COLO668 (cell line): ENCODE data around the gene SYTL3.
A peak's percentile ranks its signal among the peaks of the same experiment; 100 is the strongest.
"Not testable (repeated sequence)": the region's sequence is repeated elsewhere in the genome, so short reads cannot be mapped to it uniquely, and the experiment has no call there.

ENCODE experiments used
- DNase-seq: peaks from one replicate; lab custom pipeline; 2025; ENCODE audit not compliant: unreplicated experiment; lab: John Stamatoyannopoulos, UW

The SYTL3 gene

DNA sequence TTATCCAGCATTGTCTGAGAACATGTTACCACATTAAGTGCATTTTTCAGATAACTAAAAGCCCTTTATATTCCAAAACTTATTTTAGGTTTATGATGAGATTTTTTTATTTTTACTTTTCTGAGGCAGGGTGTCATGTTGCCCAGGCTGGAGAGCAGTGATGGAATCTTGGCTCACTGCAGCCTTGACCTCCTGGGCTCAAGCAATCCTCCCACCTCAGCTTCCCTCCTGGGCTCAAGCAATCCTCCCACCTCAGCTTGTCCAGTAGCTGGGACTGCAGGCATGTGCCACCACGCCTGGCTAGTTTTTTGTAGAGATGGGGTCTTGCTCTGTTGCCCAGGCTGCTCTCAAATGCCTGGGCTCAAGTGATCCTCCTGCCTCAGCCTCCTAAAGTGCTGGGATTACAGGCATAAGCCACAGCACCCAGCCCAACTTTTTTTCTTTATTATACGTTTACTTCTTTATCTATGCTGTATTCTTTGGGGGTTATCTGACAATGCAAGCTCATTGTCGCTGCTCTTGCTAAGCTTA, 11.5 kb upstream of the SYTL3 start:
- DNase-seq, result no peak

DNA sequence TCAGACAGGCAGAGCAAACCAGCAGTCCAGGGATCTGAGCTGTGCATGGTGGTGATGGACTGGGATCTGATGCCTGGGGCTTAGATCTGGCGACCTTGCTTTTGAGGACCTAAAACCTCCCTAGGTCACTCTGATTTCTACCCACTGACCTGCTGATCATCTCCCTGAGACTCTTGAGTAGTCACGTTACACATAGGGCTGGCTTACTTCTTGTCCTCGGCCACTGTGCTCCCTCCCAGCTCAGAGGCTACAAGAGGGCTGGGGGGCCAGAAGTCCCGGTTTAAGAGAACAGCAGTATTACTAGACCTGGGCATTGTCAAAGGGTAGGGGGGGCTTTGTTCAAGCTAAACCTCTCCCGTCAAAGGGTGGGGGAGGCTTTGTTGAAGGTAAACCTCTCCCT, 10.8 kb upstream of the SYTL3 start:
- DNase-seq, result no peak

DNA sequence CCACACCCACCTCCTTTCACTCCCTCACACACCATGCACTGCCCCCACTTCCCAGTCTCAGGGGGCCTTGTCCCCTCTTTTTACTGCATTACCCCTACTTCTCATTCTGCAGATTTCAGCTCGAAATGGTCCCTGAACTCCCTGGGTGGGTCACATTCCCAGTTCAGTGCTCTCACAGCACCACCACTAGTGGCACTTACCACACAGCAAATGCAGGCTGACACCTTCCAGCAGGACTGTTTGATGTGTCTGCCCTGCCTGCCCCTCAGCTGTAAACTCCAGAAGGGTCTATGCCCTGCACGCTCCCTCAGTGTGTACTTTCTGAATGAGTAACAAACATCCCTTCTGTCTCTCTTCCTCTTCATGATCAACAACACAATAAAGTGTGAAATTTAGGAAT, 9.3 kb upstream of the SYTL3 start:
- DNase-seq, result no peak

DNA sequence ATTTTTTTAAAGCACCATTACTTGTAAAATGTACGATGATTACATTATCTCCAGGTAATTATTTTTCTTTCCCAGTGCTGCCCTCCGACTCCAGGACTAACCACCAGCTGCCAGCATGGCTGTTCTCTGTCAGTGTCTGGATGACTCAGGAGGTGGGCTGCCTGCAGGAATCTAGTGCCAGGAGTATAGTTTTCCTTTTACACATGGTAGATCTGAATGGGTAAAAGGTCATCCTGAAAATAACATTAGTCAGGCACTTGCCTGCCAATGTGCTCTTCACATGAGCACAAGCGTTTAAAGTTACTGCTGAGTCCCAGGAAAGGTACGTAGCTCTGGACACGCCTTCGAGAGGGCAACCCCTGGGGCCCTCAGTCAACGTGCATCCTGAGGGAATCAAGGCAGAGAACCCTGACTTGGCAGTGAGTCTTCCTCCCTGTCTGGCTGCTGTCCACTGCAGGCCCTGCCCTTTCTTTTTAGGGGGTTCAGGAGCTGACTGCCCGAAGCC, 7.7 kb upstream of the SYTL3 start:
- no peak for DNase-seq

DNA sequence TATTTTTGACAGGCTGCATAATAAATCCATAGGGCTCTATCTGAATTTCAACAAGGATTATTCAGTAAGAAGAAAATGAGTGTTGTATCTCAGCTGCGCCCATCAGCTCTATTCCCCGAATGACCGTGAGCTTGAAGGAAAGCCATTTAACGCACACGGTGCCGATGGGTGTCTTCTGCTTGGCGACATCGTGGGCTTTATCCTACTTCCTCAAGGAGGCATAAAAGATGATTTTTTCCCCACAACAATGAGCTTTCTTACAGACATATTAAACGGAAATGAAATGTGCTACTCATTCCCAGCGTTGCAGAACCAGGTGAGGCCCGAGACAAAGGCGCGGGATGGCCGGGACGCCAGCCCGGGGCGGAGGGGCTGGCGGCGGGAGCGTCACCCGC, 6.0 kb upstream of the SYTL3 start:
- no peak for DNase-seq

DNA sequence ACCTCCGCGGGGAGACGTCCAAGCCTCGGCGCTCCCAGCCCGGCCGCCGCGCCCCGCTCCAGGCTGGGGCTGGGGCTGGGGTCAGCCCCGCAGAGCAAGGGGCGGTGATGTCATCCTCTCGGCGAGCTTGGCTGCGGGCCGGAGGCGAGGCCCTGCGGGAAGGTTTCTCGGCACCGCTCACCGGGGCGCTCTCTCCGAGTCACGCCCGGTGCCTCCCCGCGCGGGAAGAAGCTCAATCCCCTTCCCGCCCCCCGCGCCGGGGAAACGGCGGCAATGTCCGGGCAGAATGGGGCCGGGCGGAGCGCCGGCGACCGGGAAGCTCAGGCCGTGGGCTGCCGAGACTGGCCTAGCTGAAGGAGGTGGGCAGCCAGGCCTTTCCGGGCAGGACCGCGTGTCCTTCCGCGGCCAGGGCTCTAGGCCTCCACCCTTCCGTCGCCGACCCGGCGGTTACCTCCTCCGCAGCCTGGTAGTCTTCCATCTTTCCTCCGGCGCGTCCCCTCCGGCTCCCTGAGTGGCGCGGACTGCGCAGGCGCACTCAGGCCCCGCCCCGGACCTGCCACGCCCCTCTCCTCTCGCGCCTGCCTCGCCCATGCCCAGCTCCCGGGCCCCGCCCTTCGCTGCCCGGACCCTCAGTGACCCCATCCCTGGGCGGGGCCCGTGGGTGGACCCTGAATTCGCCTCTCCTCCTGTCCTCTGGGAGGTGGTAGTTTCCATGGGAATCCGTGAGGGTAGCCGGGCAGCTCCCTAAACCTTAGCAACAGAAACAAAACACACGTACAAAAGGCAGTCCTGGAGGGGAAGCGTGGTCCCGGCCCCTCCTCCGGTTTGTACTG, 5.4 kb upstream of the SYTL3 start, which contains the start of gene DYNLT1:
DYNLT1 (minus strand) TSS at position 513 of the 833 bp plus-strand sequence; CDS start at position 478, 35 bp downstream.
- peak; percentile 84 for DNase-seq

DNA sequence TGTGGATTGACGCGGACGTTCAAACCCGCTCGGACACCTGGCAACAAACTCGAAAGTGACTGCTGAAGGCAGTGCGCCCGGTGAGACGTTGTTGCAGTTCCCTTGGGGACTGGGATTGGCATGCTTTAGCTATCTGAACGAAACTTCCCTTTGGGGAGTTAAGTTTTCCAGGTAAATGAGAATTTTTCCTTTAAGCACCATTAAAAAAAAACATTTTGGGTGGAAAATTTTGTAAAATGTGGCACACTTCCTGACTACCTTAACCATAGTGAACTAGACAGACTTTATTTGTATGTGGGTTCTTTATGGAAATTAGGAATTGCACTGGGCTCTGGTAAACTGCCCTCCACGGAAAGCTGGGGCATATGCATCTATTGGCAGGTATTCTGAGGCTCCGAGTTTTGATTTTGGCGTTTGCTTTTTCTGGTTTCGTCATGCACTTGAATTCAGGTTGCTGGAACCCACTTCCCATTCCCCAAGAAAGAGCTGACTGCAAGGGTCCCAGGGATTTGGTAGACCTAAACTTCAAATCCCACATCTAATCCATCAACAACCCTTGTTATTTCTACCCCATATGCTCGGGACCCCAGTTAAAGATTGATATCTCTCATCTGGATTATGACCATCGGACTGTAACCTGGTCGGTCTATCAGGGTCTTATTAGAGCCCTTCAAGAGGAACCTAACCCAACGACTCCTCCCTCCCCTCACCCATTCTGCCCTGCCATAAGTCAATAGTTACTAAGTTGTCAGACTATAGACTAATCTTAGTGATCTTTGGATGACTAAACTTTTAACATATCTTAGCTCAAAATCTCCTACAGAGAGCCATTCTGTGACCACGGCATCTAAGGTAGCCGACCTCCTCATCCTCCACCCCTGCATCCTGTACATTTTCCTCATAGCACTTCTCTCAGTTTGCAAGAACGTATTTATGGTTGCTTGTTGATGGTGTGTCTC, 4.5 kb upstream of the SYTL3 start:
- no peak for DNase-seq

DNA sequence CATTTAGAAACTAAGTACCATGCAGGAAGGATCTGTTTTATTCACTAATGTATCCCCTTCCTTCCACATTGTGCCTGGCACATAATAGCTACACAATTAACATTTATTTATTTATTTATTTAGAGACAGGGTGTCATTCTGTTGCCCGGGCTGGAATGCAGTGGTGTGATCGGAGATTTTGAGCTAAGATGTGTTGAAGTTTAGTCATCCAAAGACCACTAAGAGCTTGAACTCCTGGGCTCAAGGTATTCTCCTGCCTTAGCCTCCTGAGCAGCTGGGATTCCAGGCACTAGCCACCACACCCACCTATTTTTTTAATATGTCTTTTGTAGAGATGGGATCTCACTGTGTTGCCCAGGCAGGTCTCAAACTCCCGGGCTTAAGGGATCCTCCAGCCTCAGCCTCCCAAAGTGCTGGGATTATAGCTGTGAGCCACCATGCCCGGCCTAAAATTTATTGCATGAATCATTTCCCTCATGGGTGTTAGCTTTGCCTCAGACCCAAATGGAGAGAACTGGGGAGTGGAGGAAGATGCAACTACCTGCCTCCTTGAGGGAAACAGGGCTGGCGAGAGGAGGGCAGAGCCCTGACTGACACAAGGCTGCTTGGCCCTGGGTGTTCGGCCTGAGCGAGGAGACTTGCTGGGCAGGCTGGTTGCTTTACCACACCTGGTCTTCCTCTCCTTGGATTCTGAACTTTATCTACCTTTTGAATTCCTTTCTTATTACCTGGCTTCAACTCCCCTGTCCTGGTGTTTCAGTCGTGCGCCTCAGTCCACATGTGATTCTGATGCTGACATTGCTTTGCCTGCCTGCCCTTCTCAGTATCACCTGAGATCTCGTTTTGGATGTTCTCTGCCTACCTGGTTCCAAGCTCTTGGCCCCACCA, 3.6 kb upstream of the SYTL3 start:
- DNase-seq, result no peak

DNA sequence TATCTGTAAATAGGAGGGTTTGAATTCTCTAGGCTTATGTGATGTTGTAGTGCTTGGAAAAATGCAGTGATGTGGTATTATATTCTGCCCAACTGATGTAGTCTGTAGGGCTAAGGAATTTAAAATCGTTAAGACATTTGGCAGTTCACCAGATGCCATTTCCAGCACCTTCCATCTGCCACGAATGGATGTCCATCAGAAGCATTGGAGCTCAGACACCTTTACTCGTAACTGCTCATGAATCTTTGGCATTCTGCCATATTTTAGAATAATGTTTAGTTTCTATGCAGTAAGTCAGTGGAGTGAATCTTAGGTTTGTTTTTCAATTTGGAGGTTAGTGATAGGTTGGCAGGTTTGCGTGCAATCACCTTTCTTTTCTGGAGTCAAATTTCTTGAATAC, 2.4 kb upstream of the SYTL3 start:
- DNase-seq, result no peak

DNA sequence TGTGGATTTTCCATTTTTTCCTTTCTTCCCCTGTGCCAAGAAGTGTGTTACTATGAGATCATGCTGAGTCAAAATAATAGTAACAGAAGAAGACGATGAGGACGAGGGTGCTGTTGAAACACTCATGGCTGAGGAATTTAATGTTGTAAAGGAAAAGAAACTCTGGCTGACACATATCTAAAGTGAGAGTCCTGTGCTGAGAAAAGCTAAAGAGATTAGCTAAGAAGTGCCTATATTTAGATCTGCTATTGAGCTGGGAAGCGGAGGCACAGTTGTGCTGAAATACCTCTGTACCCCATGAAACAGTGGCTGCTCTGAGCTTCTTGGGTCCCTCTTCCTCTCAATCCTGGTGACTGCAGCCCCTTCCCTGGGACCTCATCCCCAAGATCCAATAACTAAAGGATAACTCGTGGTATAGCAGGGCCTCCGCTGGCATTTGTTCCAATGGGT, 1.1 kb upstream of the SYTL3 start:
- no peak for DNase-seq

DNA sequence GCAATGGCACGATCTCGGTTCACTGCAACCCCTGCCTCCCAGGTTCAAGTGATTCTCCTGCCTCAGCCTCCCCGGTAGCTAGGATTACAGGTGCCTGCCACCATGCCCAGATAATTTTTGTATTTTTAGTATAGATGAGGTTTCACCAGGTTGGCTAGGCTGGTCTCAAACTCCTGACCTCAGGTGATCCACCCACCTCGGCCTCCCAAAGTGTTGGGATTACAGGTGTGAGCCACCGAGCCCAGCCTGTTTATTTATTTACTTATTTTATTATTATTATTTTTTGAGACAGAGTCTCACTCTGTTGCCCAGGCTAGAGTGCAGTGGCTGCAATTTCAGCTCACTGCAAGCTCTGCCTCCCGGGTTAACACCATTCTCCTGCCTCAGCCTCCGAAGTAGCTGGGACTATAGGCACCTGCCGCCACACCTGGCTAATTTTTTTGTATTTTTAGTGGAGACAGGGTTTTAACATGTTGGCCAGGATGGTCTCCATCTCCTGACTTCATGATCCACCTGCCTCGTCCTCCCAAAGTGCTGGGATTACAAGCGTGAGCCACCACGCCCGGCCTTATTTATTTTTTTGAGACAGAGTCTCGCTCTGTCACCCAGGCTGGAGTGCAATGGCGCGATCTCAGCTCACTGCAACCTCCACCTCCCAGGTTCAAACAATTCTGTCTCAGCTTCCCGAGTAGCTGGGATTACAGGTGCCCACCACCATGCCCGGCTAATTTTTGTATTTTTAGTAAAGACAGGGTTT, 2.3 kb downstream of the SYTL3 start:
- not testable (repeated sequence) for DNase-seq

DNA sequence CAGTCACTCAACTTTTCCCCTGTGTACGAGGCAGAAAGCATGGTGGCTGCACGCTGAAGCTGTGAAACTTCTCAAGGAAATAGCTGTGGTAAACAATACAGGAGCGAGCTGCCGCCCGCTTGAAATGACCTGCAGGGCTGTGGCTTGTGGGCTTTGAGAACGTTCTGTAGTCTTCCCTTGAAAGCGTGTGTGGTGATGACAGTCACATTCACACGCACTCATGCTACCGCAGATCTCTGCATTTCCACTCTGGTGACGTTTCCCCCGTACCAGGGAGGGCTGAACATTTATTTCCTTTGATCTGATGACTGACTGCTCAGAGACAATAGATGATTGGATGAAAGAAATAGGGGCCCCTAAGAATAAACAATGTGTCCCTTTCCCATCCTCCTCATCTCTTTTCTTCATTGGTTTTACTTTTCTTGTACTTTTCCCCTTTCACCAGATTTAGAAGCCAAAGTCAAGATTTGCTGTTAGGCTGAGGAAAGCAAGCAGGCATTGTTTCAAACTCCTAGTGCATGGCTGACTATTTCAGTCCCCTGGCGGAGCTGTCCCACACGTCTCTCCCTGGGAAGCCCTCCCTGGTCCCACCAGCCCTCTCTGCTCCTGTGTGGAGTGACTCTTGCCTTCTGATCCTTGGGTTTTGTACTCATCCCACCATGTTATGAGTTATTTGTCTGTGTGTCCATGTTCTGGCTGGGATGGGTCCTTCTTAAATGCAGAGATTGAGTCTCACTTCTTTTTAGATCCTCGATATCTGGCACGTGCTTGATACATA, 3.9 kb downstream of the SYTL3 start:
- DNase-seq, result no peak

DNA sequence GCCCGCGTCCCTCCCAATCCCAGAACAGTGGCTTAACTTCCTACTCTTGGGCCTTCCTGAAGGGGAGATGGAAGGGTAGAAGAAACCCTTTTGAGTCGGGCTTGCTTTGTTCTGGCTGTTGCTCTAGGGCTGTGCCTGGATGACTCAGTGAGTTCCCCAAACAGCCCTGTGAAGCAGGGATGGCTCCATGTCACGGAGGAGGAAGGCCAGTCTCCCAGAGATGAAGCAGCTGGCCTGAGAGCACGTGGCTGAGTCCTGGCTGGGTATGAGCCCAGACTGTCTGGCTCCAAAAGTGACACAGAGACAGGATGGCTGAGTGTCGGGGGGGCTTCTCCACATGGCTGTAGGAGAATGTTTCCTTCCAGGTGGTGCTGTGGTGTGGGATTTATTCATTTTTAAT, 4.6 kb downstream of the SYTL3 start:
- DNase-seq, result no peak

DNA sequence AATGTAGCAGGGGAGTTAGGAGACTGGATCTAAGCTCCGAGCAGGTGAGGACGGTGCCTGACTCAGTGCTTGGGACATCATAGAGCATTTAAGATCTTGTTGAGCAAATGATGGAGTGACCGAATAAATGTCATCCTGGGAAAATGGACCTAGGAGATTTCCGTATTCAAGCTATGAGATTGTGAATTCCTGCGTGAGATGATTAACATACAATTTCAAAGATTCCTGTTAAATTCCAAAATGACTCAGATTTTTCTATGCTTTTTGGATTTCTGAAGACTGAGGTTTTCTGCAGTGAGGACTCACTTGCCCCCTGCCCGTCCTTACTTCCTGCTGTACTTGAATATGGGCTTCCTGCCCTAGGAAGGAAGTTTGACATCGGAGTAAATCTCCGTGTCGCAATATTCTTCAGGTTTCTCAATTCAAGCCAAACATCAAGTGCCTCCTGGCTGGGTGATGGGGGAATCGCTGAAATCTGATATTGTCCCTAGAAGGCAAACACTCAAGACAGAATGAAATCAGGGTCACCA, 5.2 kb downstream of the SYTL3 start:
- no peak for DNase-seq

DNA sequence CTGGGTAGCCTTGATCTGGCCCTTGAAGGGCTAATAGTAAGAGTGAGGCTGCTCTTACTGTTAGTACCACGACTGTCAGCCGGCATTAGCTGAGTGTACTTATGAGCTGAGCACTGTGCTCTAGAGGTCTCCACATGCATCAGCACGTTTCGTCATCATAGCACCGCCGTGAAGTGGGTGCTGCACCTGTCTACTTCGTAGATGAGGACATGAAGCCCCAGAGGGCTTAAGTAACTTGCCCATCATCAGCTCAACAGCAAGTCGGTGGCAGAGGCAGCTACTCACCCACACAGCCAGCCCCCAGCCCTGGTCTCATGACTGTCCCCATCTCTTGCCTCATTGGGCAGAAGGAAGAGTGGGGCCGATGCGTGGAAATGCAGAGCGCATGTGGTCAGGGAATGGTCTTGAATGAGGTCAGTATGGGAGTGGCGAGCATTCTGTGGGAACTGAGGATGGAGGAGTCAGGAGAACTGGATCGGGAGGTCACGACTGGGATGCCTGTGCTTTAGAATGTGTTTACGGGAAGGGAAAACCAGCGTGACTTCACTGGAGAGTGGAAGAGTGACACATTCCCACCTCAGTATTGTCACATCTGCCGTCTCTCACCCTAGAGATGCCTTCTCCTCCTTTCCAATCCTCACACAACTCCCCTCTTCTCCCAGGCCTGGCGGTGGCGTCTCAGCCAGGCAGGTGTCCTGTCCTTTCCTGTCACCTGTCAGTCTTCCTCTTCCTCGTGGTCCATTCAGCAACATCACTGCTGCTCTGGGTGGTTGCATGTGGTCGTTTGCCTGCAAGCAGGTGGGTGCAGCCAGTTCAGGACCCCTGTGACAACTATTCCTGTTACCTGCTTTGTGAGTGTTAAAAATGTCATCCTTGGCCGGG, 6.0 kb downstream of the SYTL3 start:
- peak; percentile 34 for DNase-seq

DNA sequence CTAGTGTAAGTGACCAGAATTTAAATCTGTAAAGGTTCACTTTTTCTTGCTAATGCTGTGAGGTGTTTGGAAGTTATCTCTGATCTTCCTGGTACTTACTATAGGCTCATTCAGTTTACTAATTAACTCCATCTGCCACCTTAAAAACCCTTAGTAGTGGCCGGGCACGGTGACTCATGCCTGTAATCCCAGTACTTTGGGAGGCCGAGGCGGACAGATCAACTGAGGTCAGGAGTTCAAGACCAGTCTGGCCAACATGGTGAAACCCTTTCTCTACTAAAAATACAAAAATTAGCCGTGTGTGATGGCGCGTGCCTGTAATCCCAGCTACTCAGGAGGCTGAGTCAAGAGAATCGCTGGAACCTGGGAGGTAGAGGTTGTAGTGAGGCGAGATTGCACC, 7.1 kb downstream of the SYTL3 start:
- DNase-seq, result not testable (repeated sequence)

DNA sequence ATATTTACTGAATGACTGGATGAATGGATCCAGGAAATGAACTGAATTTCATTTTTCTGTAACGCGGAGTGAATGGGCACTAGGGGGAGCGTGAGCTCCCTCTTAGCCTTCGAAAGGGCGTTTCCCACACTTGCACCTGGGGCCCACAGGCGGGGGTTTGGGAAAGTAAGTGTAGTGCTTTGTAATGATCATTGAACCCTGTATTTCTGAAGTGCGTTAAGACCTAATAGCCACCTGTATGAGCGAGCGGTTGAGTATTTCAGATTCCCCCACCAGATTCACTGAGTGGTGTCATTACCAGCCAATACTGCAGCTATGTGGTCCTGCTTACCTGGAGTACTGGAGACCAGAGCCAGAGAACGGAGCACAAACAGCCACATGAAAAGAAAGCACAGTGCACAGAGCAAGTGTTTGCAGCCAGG, 10.5 kb downstream of the SYTL3 start:
- DNase-seq, result peak; percentile 69
